AG09309 (cell line): ENCODE measurements around the gene RHBDF1.

ENCODE experiments used
- DNase-seq: peaks from one replicate; pipeline ENCODE4 v3.0.0-alpha.2; 2010; ENCODE audit warnings: low read depth
- H3K4me3 ChIP-seq: 2 replicates; pipeline ENCODE4 v1.5.1; 2011; ENCODE audit warnings: mild to moderate bottlenecking, low read depth, low read length, moderate library complexity; ENCODE audit not compliant: control insufficient read depth
- CTCF ChIP-seq: IDR thresholded peaks from 2 replicates; pipeline ENCODE4 v1.5.1; 2011; ENCODE audit warnings: mild to moderate bottlenecking, low read depth, low read length, inconsistent platforms; ENCODE audit not compliant: insufficient read depth, control insufficient read depth; ENCODE audit errors: missing control alignments

Gene RHBDF1

GRCh38 chr16:85865-86264 lies 13.4 kb upstream of the RHBDF1 start:
- DNase-seq, result no peak
- H3K4me3 ChIP-seq, result no peak overlapping the region
- no peak for TF ChIP-seq CTCF

DNA sequence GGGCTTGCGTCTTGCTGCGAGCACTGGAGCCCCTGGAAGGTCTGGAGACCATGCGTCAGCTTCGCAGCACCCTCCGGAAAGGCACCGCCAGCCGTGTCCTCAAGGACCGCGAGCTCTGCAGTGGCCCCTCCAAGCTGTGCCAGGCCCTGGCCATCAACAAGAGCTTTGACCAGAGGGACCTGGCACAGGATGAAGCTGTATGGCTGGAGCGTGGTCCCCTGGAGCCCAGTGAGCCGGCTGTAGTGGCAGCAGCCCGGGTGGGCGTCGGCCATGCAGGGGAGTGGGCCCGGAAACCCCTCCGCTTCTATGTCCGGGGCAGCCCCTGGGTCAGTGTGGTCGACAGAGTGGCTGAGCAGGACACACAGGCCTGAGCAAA lies 13.0 kb upstream of the RHBDF1 start:
- no peak for DNase-seq
- no peak for TF ChIP-seq CTCF
- H3K4me3 ChIP-seq, result no peak overlapping the region

DNA sequence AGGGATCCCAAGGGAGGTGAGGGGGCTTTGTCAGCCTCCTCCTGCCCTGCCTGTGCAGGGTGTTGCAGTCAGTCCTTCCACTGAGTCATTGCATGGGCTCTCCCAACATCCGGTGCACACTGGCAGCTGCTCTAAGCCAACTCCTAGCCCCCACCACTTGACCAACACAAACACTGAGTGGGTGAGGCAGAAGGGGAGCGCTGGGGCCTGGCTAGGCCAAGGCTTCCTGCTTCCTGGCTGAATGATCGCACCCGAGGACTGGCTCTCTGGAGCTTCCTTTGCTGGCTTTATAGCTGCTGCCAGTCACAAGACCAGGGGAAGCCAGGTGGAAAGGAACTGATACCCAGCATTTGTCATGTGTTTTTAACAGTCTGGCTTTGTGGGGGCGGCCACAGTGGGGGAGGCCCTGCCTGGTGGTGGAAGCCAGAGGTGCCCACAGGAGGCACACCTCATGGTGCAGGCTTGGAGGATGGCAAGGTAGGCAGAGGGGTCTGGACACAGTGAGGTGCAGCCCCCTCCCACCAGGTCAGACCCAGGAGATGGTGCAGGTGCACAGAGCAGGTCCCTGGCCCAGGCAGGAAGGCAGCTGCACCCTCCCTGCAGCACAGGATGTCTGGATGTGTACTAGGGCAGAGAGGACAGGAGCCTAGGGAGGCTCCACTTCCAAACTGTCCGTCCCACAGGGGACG lies 12.4 kb upstream of the RHBDF1 start:
- DNase-seq, result peak; percentile 83
- no peak overlapping the region for H3K4me3 ChIP-seq
- no peak for TF ChIP-seq CTCF

DNA sequence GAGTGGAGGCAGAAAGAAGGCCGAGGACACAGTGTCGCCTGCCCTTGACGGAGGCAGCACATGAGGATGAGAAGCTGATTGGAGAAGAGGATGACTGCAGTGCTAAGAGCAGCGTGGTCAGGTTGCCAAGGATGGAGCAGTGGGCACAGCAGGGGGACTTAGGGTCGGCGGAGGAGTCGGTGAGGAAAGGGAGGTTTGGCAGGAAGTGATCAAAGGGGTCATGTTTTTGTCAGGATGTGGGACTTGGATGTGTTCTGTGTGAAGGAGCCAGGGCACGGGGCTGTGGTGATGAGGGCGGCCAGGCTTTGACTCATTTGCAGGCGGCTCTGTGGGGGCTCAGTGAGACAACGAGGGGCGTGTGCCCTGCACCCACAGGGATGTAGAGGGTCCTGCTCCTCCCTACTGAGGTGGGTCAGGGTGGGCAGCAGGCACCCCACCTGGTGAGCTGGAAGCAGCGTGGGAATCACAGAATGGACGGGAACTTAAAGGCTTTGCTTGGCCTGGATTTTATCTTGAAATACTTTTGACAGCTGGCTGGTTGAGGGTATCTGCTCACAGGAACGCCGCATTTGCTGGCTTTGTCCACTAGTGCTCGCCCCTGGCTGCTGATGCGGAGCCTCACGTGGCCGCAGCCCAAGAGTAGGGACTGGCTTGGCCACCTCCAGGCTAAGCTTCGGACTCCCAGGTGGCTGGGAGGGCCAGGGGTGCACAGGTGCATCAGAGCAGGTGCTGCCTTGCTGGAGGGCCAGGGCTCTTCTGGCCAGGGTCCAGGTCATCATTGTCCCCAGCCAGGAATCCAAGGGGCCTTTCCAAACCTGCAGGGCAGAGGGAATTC lies 11.6 kb upstream of the RHBDF1 start:
- DNase-seq, result no peak
- no peak overlapping the region for H3K4me3 ChIP-seq
- no peak for TF ChIP-seq CTCF

- H3K4me3 ChIP-seq, result no peak overlapping the region
- no peak for DNase-seq
- TF ChIP-seq CTCF, result no peak
These were observed 10.7 kb upstream of the RHBDF1 start for GRCh38 chr16:83060-83603.

DNA sequence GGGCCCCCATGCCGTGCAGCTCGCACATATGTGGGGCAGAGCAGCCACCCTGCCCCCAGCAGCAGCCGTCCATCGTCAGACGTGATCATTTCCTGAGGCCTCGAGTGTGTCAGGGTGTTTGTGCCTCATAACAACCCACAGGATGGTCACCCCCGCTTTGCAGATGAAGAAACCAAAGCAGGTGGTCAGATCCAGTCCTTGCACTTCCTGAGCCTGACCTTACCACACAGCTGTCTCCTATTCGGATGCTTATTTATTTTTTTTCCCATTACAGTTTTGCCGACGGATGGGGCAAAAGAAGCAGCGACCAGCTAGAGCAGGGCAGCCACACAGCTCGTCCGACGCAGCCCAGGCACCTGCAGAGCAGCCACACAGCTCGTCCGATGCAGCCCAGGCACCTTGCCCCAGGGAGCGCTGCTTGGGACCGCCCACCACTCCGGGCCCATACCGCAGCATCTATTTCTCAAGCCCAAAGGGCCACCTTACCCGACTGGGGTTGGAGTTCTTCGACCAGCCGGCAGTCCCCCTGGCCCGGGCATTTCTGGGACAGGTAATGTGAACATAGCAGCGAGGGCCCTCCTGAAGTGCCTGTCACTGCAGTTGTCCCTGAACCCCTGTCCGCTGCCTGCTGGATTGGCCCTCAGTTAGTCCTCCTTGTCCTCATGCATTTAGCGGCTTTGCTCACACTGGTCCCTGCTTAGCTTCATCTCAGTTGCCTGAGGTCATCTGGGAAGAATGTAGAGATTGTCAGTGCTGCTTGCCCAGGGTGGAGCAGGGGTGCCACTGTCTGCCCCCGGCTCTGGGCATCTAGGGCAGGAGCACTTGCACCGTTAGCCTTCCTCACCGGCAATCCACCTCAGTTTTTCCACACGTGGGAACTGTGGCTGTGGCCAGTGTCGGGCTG lies 7.0 kb upstream of the RHBDF1 start:
- no peak for DNase-seq
- H3K4me3 ChIP-seq, result peak overlapping the region; percentile 71
- TF ChIP-seq CTCF, result no peak
